Astrocyte (in vitro differentiated cells and primary cell): ENCODE measurements around the gene KRIT1.

ENCODE experiments used
- EZH2 ChIP-seq: IDR thresholded peaks from 2 replicates; pipeline ENCODE4 v1.6.1; 2012; ENCODE audit warnings: mild to moderate bottlenecking, low read length, inconsistent platforms; ENCODE audit not compliant: insufficient read depth
- TF ChIP-seq, protein P1 (sequence below): IDR thresholded peaks from 2 replicates; pipeline ENCODE4 v1.5.1; 2011; ENCODE audit warnings: low read depth, mild to moderate bottlenecking, inconsistent platforms, low read length, moderate library complexity; ENCODE audit not compliant: insufficient read depth

DNA sequence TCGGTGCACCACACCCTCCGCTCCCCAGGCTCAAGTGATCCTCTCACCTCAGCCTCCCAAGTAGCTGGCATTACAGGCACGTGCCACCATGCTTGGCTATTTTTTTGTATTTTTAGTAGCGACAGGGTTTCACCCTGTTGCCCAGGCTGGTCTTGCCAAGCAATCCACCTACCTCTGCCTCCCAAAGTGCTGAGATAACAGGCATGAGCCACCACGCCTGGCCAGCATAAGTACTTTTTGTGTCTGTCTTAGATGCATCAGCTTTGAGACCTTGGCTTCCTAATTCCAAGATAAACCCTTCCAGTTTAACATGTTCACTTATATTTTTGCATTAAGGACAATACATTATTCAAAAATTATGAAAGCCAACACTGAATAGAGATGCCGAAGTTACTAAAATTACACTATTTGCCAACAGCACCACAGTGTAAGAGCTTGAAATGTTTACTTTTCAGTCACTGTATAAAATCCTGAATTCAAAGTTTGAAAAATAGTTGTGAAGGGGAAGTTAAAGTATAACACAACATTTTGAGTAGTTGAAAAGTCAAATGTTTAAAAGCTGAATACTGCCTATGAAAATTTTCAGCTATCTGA is 36.6 kb upstream of the KRIT1 start:
- no peak for TF ChIP-seq EZH2
- TF ChIP-seq, protein P1, sequence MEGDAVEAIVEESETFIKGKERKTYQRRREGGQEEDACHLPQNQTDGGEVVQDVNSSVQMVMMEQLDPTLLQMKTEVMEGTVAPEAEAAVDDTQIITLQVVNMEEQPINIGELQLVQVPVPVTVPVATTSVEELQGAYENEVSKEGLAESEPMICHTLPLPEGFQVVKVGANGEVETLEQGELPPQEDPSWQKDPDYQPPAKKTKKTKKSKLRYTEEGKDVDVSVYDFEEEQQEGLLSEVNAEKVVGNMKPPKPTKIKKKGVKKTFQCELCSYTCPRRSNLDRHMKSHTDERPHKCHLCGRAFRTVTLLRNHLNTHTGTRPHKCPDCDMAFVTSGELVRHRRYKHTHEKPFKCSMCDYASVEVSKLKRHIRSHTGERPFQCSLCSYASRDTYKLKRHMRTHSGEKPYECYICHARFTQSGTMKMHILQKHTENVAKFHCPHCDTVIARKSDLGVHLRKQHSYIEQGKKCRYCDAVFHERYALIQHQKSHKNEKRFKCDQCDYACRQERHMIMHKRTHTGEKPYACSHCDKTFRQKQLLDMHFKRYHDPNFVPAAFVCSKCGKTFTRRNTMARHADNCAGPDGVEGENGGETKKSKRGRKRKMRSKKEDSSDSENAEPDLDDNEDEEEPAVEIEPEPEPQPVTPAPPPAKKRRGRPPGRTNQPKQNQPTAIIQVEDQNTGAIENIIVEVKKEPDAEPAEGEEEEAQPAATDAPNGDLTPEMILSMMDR, result no peak
